HG02938 (cell line): ENCODE results near the gene ZNF281.
"Not testable (repeated sequence)": the region's sequence is repeated elsewhere in the genome, so short reads cannot be mapped to it uniquely, and the experiment has no call there.

Experiments
- ATAC-seq: cut with Tn5 transposase; IDR thresholded peaks from one replicate; pipeline ENCODE4 v1.9.1; 2021; ENCODE audit warnings: mild to moderate bottlenecking, moderate library complexity; ENCODE audit not compliant: unreplicated experiment

Gene ZNF281

DNA sequence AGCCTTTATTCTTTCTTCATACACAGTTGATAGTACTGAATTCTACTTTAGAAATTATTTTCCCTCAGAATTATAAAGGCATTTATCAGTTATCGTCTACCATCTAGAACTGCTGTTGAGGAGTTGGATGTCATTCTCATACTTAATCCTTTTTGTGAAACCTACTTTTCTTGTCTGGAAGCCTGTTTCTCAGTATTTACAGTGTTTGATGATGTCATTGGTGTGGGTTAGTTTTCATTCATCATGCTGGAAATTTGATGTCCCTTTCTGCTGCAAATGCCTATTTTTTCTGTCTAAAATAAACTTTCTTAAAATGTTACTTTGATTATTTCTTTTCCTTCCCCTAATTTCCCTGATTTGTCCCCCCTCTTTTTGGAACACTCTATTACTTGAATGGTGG, 22.8 kb upstream of the ZNF281 start:
- ATAC-seq = no peak

DNA sequence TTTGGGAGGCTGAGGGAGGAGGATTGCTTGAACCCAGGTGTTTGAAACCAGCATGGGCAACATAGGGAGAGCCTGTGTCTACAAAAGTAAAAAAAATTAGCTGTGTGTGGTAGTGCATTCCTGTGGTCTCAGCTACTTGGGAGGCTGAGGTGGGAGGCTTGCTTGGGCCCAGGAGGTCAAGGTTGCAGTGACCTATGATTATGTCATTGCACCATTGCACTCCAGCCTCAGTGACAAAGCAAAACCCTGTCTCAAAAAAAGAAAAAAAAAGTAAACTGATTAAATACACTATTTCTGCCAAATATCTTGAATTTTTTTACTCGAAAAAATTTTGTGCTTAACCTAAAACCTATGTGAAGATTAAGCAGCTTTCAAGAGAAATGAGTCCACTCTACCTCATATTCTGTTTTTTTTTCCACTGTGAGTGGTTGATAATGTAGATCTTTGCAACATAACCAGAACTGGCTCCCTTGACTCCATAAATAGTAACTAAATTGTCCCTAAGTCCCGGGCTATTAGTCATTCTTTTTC, 19.4 kb upstream of the ZNF281 start:
- ATAC-seq = no peak

DNA sequence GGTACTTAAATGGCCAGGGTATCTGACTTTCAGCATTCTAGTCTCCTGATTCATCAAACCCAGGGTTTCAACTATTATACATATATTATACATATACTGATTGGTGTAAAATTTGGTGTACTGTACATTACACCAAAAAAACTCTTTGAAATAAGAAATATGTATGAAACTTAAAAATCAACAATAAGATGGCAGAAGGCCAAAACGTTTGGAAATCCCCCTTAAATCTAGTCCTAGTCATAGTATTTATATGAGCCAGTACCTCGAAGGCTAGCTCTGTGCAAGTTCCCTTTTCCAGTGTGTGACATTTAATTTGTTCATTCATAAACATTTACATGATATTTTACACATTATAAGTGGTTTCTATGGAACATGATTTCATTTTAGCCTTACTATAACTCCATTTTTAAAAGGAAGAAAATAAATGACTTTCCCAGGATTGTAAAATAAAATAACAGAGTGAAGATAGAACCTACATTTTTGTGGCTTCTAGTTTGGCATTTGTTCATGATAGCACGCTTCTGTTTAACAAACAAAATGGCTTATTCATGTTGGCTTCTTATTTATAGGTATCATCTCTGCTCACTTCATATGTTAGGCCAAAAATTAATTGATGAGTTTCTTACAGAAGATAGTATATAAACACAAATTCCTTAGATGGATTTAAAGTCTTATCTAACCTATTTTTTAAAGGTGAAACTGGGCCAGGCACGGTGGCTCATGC, 18.8 kb upstream of the ZNF281 start:
- no peak for ATAC-seq

DNA sequence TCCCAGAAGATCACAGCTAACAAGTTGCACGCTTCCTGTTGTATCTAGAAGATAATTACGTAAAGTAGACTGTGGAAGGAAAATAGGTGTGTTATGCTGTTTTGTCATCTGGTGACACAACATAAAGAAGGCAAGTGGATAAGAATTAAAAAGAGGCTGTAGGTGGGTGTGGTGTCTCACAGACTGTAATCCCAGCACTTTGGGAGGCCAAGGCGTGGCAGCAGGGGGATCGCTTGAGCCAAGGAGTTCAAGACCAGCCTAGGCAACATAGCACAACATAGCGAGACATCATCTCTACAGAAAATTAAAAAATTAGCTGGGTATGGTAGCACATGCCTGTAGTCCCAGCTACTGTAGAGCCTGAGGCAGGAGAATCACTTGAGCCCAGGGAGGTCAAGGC, 17.9 kb upstream of the ZNF281 start:
- ATAC-seq = no peak

DNA sequence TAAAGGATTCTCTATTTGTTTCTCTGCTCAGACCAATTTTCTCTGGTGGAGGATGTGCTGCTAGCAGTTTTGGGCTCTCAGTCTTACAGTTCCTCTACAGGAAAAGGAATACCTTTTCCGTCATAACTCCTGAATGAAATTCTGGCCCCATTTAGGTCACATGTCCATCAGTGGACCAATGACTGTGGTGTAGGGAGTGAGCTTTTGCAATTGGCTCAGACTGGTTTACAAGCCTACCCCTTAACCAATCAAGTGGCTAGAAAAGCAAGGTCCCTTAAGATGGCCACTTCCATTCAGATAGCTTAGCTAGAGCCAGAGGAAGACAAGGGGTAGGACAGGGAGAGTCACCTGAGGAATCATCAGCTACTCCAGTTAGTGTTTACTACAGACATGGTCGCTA, 16.4 kb upstream of the ZNF281 start:
- no peak for ATAC-seq

DNA sequence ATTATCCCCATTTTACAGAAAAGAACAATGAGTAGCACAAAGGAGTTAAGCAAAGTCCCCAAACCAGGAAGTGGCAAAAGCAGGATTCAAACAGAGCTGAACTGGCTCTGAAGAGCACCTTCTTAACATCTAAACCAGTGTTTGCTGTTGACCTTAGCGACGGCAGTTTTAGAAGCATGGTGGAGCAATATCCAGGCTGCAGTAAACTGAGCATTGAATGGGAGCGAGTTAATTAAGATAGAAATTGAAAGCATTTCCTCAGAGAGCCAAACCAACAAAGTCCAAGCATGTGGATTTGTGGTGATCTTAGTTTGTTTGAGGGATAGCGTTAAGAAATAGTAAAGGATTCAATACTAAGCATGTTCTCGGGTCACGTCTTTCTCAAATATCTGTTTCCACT, 13.4 kb upstream of the ZNF281 start:
- no peak for ATAC-seq

DNA sequence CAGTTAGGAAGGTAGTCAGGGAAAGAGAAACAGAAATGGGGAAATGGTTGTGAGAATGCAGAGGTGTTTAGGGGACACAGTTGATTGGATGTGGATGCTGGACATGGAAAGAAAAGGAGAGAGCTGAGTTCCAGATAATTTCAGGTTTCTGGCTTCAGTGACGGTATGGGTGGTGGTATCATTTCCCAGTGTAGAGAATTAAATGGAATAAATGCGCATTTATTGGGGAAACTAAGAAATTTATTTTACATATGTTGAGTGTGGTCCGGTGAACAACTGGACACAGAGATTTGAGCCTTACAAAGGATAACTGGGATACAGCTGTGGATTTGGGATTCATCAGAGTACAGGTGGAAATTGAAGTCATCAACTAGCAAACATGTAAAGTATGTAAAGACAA, 12.4 kb upstream of the ZNF281 start:
- no peak for ATAC-seq

DNA sequence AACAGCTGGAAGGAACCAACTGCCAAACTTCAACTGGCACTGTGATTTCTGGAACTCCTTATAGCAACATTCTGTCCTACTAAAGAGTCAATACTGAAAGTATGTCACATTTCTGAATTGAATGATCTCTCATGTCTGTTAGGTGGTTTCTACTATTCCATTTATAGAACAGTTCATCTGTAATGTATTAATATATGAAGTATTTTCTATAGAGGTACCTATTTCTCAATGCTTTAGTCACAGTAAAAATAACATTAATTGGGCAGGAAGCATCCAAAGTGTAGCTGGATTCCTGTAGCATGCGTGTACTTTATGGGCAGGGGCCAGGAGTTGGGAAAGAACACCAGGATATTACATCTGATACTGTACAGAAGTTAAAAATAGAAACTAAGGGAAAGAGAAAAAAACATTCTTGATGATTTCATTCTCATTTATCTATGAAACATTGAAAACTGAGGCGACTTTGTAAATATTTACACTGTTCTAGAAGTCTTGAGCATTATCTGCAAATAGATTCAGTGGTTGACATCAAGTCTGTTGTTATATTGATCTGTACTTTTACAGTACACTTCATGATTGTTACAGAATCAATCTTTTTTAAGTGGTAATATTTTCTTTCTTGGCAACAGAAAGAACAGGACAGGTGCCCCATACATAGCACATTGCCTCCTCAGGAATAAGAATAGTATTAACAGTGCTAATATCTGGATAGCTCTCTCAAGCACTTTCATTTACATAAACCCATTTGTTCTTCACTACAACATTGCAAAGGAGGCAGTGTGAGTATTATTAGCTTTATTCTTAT, 6.2 kb upstream of the ZNF281 start:
- peak; percentile 85 for ATAC-seq

DNA sequence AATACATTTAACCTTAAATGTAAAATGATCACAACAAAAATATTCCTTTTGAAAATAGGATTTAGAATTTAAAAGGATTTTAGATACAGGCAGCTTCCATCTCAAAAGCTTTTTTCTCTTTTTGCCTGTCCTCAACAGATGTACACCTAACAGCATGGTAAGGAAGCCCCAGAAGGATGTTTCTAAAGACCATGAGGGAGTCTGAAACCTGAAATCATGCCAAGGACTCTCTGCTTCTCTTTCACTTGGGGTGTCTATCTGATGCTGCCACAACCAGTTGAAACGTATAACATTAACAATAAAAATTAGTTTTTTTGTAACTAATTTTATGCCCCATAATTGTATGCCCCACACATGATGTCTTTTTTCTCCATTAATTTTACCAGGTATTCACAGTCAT, 5.4 kb upstream of the ZNF281 start:
- ATAC-seq = peak; percentile 61

DNA sequence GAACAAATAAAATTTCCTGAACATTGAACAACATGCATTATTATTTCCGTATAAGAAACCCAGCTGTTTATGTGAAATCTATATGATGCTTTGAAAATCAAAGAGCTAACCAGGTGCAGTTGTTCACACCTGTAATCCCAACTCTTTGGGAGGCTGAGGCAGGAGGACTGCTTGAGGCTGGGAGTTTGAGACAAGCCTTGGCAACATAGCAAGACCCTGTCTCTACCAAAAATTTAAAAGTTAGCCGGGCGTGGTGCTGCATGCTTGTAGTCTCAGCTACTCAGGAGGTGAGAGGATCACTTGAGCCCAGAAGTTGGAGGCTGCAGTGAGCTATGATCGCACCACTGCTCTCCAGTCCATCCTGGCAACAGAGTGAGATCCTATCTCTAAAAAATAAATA, 4.8 kb upstream of the ZNF281 start:
- no peak for ATAC-seq

DNA sequence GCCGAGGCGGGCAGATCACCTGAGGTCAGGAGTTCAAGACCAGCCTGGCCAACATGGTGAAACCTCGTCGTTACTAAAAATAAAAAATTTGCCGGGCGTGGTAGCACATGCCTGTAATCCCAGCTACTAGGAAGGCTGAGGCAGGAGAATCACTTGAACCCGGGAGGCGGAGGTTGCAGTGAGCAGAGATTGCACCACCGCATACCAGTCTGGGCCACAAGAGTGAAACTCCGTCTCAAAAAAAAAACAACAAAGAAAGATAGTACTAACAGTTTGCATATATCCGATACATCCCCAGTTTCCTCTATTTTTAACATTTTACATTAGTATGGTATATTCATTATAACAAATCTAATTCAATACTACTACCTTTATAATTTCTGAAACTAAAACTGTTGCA, 3.9 kb upstream of the ZNF281 start:
- ATAC-seq = not testable (repeated sequence)

DNA sequence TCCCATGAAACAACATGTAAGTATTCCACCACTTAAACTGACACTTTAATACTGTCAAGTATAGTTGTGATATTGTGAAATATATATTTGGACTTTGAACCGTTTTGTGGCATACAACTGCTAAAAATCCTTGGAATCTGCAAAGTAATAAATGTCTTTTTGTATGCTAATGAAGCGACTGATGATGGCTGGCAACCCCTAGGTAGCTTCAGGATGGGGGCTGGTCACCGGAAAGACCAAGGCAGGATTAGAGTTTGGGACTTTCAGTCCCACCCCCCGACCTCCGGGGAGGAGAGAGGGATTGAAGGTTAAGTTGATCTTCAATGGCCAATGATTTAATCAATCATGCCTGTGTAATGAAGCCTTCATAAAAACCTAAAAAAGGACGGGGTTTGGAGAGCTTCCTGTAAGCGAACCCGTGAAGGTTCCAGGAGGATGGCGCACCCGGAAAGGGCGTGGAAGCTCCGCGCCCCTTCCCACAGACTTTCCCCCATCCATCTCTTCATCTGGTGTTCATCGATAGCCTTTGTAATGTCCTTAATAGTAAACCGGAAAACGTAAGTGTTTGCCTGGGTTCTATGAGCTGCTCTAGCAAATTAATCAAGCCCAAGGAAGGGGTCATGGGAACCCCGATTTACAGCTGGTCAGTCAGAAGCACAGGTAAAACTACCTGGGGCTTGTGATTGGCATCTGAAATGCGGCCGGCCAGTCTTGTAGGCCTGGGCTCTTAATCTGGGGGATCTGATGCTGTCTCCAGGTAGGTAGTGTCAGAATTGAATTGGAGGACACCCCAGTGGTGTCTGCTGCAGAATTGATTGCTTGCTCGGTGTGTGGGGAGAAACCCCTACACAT, 1.8 kb upstream of the ZNF281 start:
- ATAC-seq = no peak

DNA sequence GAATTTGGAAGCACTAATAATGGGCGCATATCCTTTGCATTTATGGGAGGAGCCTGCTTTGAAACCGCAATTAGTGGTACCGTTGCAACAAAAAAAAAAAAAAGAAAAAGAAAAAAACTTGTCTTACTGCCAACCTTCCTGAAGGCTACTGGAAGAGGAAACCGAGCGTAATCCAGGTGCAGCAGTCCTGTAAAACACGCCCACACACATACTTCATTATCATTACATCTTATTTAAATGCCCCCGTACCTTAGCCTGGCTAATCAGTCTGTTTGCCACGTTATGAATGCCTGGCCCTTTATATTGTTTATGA, 686 bp upstream of the ZNF281 start:
- no peak for ATAC-seq

DNA sequence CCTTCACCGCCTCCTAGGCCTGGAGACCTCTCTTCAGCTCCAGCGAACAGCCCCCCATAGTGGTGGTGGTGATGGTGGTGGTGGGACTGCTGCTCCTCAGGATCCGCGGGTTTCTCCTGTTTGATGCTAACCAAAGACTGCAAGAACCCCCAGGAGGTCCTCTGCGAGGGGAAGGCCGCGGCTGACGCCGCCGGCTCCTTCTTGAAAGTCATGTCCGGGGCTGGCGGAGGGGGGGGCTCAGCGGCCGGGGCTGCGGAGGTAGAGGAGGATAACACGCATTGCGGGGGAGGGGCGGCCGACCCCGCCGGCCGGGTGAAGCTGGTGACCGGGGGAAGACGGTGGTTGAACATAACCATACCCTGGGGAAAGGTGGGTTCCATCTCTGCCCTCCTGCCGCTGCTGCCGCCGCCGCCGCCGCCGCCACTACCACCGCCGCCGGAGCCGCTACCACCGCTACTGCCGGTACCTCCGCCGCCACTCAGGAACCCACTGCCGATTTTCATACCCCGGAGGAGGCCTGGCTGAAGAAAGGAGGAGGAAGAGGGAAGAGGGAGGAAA, 554 bp downstream of the ZNF281 start:
- peak; percentile 33 for ATAC-seq

DNA sequence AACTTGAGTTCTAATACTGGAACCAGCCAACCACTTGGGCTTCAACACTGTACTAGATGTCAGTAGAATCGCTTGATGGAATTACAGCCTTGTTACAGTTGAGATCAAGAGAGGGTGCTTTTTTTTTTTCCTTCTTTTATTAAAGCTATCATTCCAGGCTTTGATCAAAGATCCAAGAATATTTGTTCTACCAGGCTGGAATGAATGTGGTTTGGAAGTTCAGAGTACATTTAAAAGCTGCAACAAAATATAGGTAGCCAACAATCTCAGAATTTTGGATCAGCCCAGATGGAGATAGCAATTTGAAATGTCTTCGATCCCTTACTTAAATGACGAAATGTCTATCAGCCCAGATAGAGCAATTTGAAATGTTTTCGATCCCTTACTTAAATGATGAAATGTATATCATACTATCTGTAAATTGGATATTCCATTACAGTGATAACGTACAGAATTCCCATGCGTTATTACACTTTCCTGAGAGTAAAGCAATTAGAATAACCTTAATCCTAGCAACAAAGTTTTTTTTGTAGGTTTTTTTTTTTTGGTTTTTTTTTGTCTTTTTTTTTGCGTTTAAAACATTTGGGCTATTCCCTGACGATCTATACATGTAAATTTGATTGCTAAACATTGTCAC, 3.6 kb downstream of the ZNF281 start:
- ATAC-seq = no peak

DNA sequence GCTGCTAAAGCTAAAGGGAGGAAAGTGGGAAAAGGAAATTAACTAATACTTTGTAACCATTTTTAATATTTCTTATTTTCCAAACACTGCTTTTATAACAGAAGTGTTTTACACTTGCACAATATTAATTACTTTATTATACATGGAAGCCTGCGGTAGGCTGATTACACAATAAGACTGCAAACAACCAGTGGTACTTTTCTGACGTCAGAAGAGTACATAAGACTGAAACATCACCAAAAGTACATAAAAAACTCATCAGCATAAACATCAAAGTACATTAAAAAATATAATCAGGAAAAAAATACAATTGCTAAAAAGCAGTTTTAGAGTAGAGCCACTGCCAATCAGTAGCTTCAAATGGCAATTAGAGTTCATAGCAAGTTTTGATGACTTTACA, 4.6 kb downstream of the ZNF281 start:
- no peak for ATAC-seq

DNA sequence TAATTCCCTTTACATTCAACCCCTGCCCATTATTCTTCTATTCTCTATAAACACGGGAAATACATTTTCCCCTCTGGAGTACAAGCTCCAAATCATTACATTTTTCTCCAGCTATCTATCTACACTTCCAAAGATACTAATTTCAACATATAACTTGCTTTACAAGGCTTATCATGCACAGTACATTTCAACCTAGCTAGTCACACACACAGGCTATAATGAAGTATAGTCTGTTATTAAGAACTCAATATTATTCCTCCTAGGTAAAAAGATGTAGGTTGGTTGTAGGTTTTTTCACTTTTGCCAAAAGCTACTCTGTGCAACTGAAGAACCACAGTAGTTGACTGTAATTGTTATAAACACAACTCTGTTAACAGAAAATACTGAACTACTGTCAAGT, 8.1 kb downstream of the ZNF281 start:
- ATAC-seq = no peak

DNA sequence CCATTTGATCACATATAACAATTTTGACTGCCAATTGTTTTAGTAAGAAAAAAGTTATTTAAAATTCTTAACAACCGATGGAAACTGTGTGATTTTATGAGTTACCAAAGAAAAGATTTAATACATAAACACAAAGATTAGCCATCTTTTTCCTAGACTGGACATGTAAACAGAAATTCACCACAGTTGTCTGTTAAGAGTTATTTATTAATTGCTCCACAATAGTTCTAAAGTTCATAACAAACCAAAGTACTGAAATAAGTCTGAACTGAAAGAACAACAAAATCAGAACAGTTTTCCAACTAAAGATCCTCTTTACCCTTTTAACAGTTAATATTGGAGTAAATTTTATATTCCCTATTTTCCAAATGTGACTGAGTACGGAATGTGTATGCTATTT, 8.6 kb downstream of the ZNF281 start:
- no peak for ATAC-seq

DNA sequence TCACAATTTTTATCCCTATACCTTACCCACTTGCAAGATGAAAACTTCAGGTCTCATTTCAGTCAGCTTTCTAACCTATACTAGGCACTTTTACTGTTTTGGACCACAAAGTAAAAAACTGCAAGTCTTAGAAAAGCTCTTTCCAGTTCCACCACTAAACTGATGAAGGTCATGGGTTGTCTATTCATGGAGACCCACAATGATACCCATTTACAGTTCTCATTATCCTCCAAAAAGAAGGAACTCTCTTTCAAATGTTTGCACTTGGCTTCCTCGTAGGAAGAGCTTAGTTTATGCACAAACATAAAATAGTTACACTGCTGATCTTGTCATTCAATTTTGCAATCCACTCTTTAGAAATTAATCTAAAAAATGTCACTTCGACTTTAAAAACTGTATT, 9.3 kb downstream of the ZNF281 start:
- no peak for ATAC-seq

DNA sequence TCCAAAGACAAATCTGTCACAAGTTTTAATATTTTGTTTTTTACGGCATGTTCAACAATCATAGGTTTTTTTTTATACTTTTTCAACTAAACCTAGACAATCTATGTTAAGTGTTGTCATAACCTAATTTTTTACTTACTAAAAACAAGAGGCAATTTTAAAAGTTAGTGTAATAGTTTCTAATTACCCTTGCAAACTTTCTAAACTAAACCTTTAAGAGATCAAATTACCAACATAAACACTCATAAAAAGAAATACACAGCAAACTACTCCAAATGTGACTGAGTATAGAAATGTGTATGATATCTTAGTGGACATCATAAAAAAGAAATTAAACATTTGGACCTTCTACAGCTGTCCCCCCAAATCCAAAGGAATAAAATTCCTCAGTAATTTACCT, 10.0 kb downstream of the ZNF281 start:
- ATAC-seq = no peak

DNA sequence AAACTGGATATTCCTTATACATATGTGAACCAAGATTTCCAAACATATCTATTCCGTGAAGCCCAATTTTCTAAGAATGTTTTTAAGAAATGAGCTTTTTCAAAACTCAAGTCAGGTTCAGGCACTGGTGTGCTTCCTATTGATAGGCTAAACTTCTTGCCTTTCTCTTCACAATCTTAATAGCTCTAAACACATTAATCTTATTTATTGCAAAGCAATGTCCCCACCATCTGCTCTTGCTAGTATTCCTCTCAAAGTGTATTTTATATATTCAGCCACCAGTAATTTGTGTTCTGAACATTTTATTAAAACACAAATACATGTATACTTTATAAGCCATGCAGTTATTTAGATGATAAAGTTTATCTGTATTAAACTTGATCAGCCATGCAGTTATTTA, 11.5 kb downstream of the ZNF281 start:
- ATAC-seq = no peak
